ENCODE results near the gene C1orf174.

Gene C1orf174

GRCh38 chr1:3899754-3900149, 320 bp downstream of the C1orf174 start:
- Histone ChIP-seq H3F3A (ENCODE audit: insufficient read depth, low read length) (0 out of 2 replicates have a peak, but pooled peaks cover 6% of the 10 kb centered on the region), H3K27me3 (ENCODE audit: insufficient read depth, low read length) (no peaks in the 10 kb centered on the region), H3K4me1 (ENCODE audit: insufficient read depth, low read length, severe bottlenecking) (peaks cover 46% of the 10 kb centered on the region), H3K4me2 (ENCODE audit: low read length) (peak overlapping the region; percentile 89), H3K9me2 (ENCODE audit: low read depth, low read length) (no peaks in the 10 kb centered on the region), H3K9me3 (ENCODE audit: low read length) (0 out of 2 replicates have a peak, but pooled peaks cover 3% of the 10 kb centered on the region), H3K36me3 (ENCODE audit: insufficient read depth, low read length) (peaks cover 20% of the 10 kb centered on the region), H3K4me3 (ENCODE audit: low read depth, low read length, poor library complexity, severe bottlenecking) (peak overlapping the region; percentile 92), H3K9ac (ENCODE audit: low read length) (peak overlapping the region; percentile 84), H2AFZ (ENCODE audit: low read length) (no peak overlapping the region), H4K20me1 (ENCODE audit: insufficient read depth, low read length) (no peaks in the 10 kb centered on the region), H3K79me2 (ENCODE audit: insufficient read depth, low read length) (peaks cover 25% of the 10 kb centered on the region), H3K27ac (ENCODE audit: low read depth, low read length, poor library complexity, severe bottlenecking) (peak overlapping the region; percentile 97)
- TF ChIP-seq CTCF (IDR thresholded peaks at IDR 0.05; ENCODE audit: low read length) (0 out of 2 replicates have a peak, but pooled peaks have one; percentile 0), EZH2 (IDR thresholded peaks at IDR 0.05; ENCODE audit: borderline replicate concordance, low read length) (no peak)

- H3K27ac ChIP-seq (ENCODE audit: low read depth, low read length, poor library complexity, severe bottlenecking) = peak overlapping the region; percentile 97
- no peaks in the 10 kb centered on the region for H3K9me2 ChIP-seq (ENCODE audit: low read depth, low read length)
- TF ChIP-seq CTCF (IDR thresholded peaks at IDR 0.05; ENCODE audit: low read length) (peak; percentile 23; the same call in 1 of the 2 replicates), EZH2 (IDR thresholded peaks at IDR 0.05; ENCODE audit: borderline replicate concordance, low read length) (no peak)
- H3K9ac ChIP-seq (ENCODE audit: low read length) = peak overlapping the region; percentile 84
- H3F3A ChIP-seq (ENCODE audit: insufficient read depth, low read length) = 0 out of 2 replicates have a peak, but pooled peaks cover 6% of the 10 kb centered on the region
- H3K4me1 ChIP-seq (ENCODE audit: insufficient read depth, low read length, severe bottlenecking) = peaks cover 40% of the 10 kb centered on the region
- H2AFZ ChIP-seq (ENCODE audit: low read length) = no peak overlapping the region
- H3K36me3 ChIP-seq (ENCODE audit: insufficient read depth, low read length) = peaks cover 23% of the 10 kb centered on the region
- H4K20me1 ChIP-seq (ENCODE audit: insufficient read depth, low read length) = no peaks in the 10 kb centered on the region
- no peaks in the 10 kb centered on the region for H3K27me3 ChIP-seq (ENCODE audit: insufficient read depth, low read length)
- peak overlapping the region; percentile 92 for H3K4me3 ChIP-seq (ENCODE audit: low read depth, low read length, poor library complexity, severe bottlenecking)
- H3K9me3 ChIP-seq (ENCODE audit: low read length) = 0 out of 2 replicates have a peak, but pooled peaks cover 3% of the 10 kb centered on the region
- peaks cover 25% of the 10 kb centered on the region for H3K79me2 ChIP-seq (ENCODE audit: insufficient read depth, low read length)
- peak overlapping the region; percentile 89 for H3K4me2 ChIP-seq (ENCODE audit: low read length)
Measured at GRCh38 chr1:3898994-3899753, 898 bp downstream of the C1orf174 start.

- H2AFZ ChIP-seq (ENCODE audit: low read length) = no peak overlapping the region
- no peaks in the 10 kb centered on the region for H3K27me3 ChIP-seq (ENCODE audit: insufficient read depth, low read length)
- no peaks in the 10 kb centered on the region for H3K9me2 ChIP-seq (ENCODE audit: low read depth, low read length)
- H3K9ac ChIP-seq (ENCODE audit: low read length) = no peak overlapping the region
- H3K4me1 ChIP-seq (ENCODE audit: insufficient read depth, low read length, severe bottlenecking) = peaks cover 34% of the 10 kb centered on the region
- TF ChIP-seq EZH2 (IDR thresholded peaks at IDR 0.05; ENCODE audit: borderline replicate concordance, low read length) (no peak), CTCF (IDR thresholded peaks at IDR 0.05; ENCODE audit: low read length) (no peak)
- H3K36me3 ChIP-seq (ENCODE audit: insufficient read depth, low read length) = peaks cover 23% of the 10 kb centered on the region
- H3K79me2 ChIP-seq (ENCODE audit: insufficient read depth, low read length) = peaks cover 26% of the 10 kb centered on the region
- 0 out of 2 replicates have a peak, but pooled peaks cover 3% of the 10 kb centered on the region for H3K9me3 ChIP-seq (ENCODE audit: low read length)
- no peak overlapping the region for H3K4me3 ChIP-seq (ENCODE audit: low read depth, low read length, poor library complexity, severe bottlenecking)
- H4K20me1 ChIP-seq (ENCODE audit: insufficient read depth, low read length) = no peaks in the 10 kb centered on the region
- 0 out of 2 replicates have a peak, but pooled peaks cover 6% of the 10 kb centered on the region for H3F3A ChIP-seq (ENCODE audit: insufficient read depth, low read length)
- no peak overlapping the region for H3K27ac ChIP-seq (ENCODE audit: low read depth, low read length, poor library complexity, severe bottlenecking)
- H3K4me2 ChIP-seq (ENCODE audit: low read length) = peak overlapping the region; percentile 89
Measured at GRCh38 chr1:3898475-3898735, 1.7 kb downstream of the C1orf174 start.

Data from OCI-LY1 (cell line).